ENCODE data around the gene SLC1A1.

DNA sequence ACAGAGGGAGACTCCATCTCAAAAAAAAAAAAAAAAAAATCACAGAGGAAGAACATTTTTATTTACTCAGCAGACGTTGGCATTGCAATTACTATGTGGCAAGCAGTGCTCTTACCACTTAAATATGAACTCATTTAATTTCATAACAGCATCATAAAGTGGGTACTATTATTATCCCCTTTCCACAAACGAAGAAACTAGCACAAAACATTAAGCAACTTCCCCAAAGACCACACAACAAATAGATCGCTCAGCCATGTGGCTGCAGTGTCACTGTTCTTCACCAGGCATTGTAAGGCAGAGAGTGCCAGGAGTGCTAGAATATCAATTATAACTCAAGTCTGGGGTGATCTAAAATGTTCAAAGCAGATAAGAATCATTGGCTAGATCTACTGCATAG, 102.0 kb downstream of the SLC1A1 start:
- TF ChIP-seq, protein P1, sequence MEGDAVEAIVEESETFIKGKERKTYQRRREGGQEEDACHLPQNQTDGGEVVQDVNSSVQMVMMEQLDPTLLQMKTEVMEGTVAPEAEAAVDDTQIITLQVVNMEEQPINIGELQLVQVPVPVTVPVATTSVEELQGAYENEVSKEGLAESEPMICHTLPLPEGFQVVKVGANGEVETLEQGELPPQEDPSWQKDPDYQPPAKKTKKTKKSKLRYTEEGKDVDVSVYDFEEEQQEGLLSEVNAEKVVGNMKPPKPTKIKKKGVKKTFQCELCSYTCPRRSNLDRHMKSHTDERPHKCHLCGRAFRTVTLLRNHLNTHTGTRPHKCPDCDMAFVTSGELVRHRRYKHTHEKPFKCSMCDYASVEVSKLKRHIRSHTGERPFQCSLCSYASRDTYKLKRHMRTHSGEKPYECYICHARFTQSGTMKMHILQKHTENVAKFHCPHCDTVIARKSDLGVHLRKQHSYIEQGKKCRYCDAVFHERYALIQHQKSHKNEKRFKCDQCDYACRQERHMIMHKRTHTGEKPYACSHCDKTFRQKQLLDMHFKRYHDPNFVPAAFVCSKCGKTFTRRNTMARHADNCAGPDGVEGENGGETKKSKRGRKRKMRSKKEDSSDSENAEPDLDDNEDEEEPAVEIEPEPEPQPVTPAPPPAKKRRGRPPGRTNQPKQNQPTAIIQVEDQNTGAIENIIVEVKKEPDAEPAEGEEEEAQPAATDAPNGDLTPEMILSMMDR (conservative IDR thresholded peaks at IDR 0.05), result no peak
- TF ChIP-seq ZFX (IDR thresholded peaks at IDR 0.05), result no peak
